H9 (cell line): ENCODE data around the gene GRID1. TPM values are rescaled to one million over a fixed set of nuclear protein-coding genes. Genes with fewer than 3 reads are reported as not detected.

ENCODE experiments used
- DNase-seq: peaks from one replicate; pipeline ENCODE4 v3.0.0-alpha.2; 2017
- H2AFZ ChIP-seq: one replicate; pipeline ENCODE4 v1.6.1; 2013; ENCODE audit warnings: mild to moderate bottlenecking, low read length, control low read depth, moderate library complexity
- H2AK5ac ChIP-seq: 2 replicates; pipeline ENCODE4 v1.6.1; 2013; ENCODE audit warnings: low read length, control low read depth, mixed read lengths; ENCODE audit not compliant: insufficient read length
- H2BK120ac ChIP-seq: one replicate; pipeline ENCODE4 v1.6.1; 2013; ENCODE audit warnings: low read depth, mild to moderate bottlenecking, low read length, control low read depth, inconsistent platforms; ENCODE audit not compliant: poor library complexity, severe bottlenecking
- H2BK12ac ChIP-seq: 2 replicates; pipeline ENCODE4 v1.6.1; 2013; ENCODE audit warnings: low read length, control low read depth, mixed read lengths, low read depth; ENCODE audit not compliant: insufficient read length
- H2BK15ac ChIP-seq: 2 replicates; pipeline ENCODE4 v1.6.1; 2013; ENCODE audit warnings: low read depth, low read length, control low read depth
- H2BK20ac ChIP-seq: one replicate; pipeline ENCODE4 v1.6.1; 2013; ENCODE audit warnings: low read depth, mild to moderate bottlenecking, low read length, control low read depth, inconsistent platforms; ENCODE audit not compliant: poor library complexity, severe bottlenecking
- H2BK5ac ChIP-seq: 2 replicates; pipeline ENCODE4 v1.6.1; 2013; ENCODE audit warnings: low read length, control low read depth, mixed read lengths; ENCODE audit not compliant: insufficient read length
- H3K14ac ChIP-seq: 2 replicates; pipeline ENCODE4 v1.6.1; 2013; ENCODE audit warnings: low read length, control low read depth; ENCODE audit not compliant: insufficient read depth
- H3K18ac ChIP-seq: 2 replicates; pipeline ENCODE4 v1.6.1; 2013; ENCODE audit warnings: low read depth, mild to moderate bottlenecking, mixed read lengths, low read length, control low read depth; ENCODE audit not compliant: insufficient read length
- H3K23ac ChIP-seq: 2 replicates; pipeline ENCODE4 v1.6.1; 2013; ENCODE audit warnings: low read length, control low read depth, mixed read lengths, low read depth; ENCODE audit not compliant: insufficient read length
- H3K23me2 ChIP-seq: 2 replicates; pipeline ENCODE4 v1.6.1; 2013; ENCODE audit warnings: low read depth, mild to moderate bottlenecking, mixed read lengths, low read length, control low read depth; ENCODE audit not compliant: insufficient read length, poor library complexity, severe bottlenecking
- H3K27ac ChIP-seq: 2 replicates; pipeline ENCODE4 v1.5.1; 2013; ENCODE audit warnings: low read length, control low read depth, mixed read lengths, low read depth; ENCODE audit not compliant: insufficient read length
- H3K27me3 ChIP-seq: 2 replicates; pipeline ENCODE4 v1.6.1; 2013; ENCODE audit warnings: low read length, control low read depth, inconsistent platforms; ENCODE audit not compliant: insufficient read depth
- H3K4ac ChIP-seq: 2 replicates; pipeline ENCODE4 v1.6.1; 2013; ENCODE audit warnings: low read depth, mild to moderate bottlenecking, control low read depth, inconsistent platforms, low read length, moderate library complexity
- H3K4me1 ChIP-seq: 2 replicates; pipeline ENCODE4 v1.6.1; 2013; ENCODE audit warnings: low read length, control low read depth, inconsistent platforms; ENCODE audit not compliant: insufficient read depth
- H3K4me2 ChIP-seq: 2 replicates; pipeline ENCODE4 v1.6.1; 2013; ENCODE audit warnings: low read length, control low read depth, mixed read lengths; ENCODE audit not compliant: insufficient read length, insufficient read depth
- H3K56ac ChIP-seq: 2 replicates; pipeline ENCODE4 v1.6.1; 2013; ENCODE audit warnings: low read depth, mild to moderate bottlenecking, mixed read lengths, low read length, control low read depth; ENCODE audit not compliant: insufficient read length
- H3K79me1 ChIP-seq: 2 replicates; pipeline ENCODE4 v1.6.1; 2013; ENCODE audit warnings: low read depth, mild to moderate bottlenecking, moderate library complexity, low read length, control low read depth, inconsistent platforms; ENCODE audit not compliant: insufficient read depth, poor library complexity, severe bottlenecking
- H3K79me2 ChIP-seq: 2 replicates; pipeline ENCODE4 v1.6.1; 2013; ENCODE audit warnings: low read length, control low read depth, inconsistent platforms; ENCODE audit not compliant: insufficient read depth
- H3K9ac ChIP-seq: 2 replicates; pipeline ENCODE4 v1.6.1; 2013; ENCODE audit warnings: low read length, control low read depth, mixed read lengths; ENCODE audit not compliant: insufficient read length; ENCODE audit errors: extremely low read depth
- H3K9me3 ChIP-seq: one replicate; pipeline ENCODE4 v1.6.1; 2013; ENCODE audit warnings: low read depth, low read length, inconsistent platforms; ENCODE audit not compliant: control insufficient read depth
- H3T11ph ChIP-seq: one replicate; pipeline ENCODE4 v1.6.1; 2013; ENCODE audit warnings: mild to moderate bottlenecking, low read length, control low read depth, inconsistent platforms
- H4K20me1 ChIP-seq: one replicate; pipeline ENCODE4 v1.6.1; 2013; ENCODE audit not compliant: control insufficient read depth, insufficient read length, insufficient read depth
- H4K5ac ChIP-seq: 2 replicates; pipeline ENCODE4 v1.6.1; 2013; ENCODE audit warnings: low read depth, mild to moderate bottlenecking, mixed read lengths, low read length, control low read depth; ENCODE audit not compliant: insufficient read length
- H4K8ac ChIP-seq: replicated peaks from 2 replicates; pipeline ENCODE4 v1.6.1; 2013; ENCODE audit warnings: low read length, control low read depth, mixed read lengths, low read depth; ENCODE audit not compliant: insufficient read length
- H4K91ac ChIP-seq: 2 replicates; pipeline ENCODE4 v1.6.1; 2013; ENCODE audit warnings: low read depth, mild to moderate bottlenecking, moderate library complexity, mixed read lengths, low read length, control low read depth; ENCODE audit not compliant: insufficient read length
- H3K27ac Mint-ChIP-seq, 3 experiments: 2 replicates in 2 of 3; 3 replicates in 1 of 3; pipeline ENCODE4 v1.8.0; 2020 to 2021; ENCODE audit warnings: mixed read lengths in 3 of 3, mild to moderate bottlenecking in 1 of 3, moderate library complexity in 1 of 3
- H3K27me3 Mint-ChIP-seq: 2 replicates; pipeline ENCODE4 v1.8.0; 2021; ENCODE audit warnings: low read depth, mild to moderate bottlenecking, moderate library complexity, mixed read lengths
- H3K36me3 Mint-ChIP-seq, 3 experiments: 2 replicates in 2 of 3; 3 replicates in 1 of 3; pipeline ENCODE4 v1.8.0; 2020 to 2021; ENCODE audit warnings: low read depth in 3 of 3, mixed read lengths in 3 of 3; ENCODE audit not compliant: insufficient read depth in 1 of 3
- H3K4me1 Mint-ChIP-seq, 2 experiments: 2 replicates each; pipeline ENCODE4 v1.8.0; 2020; ENCODE audit warnings: mixed read lengths in 2 of 2
- H3K4me3 Mint-ChIP-seq, 2 experiments: 2 replicates in 1 of 2; 3 replicates in 1 of 2; pipeline ENCODE4 v1.8.0; 2020 to 2021; ENCODE audit warnings: mild to moderate bottlenecking in 2 of 2, mixed read lengths in 2 of 2, moderate library complexity in 1 of 2
- H3K9me3 Mint-ChIP-seq, 2 experiments: 2 replicates in 1 of 2; 3 replicates in 1 of 2; pipeline ENCODE4 v1.8.0; 2020; ENCODE audit warnings: mild to moderate bottlenecking in 2 of 2, mixed read lengths in 2 of 2, moderate library complexity in 1 of 2
- WGBS: extraction: QIAGEN DNeasy Blood & Tissue Kit; methylation state at CpG from one replicate; pipeline ENCODE4 v1.1.7; 2013; ENCODE audit warnings: missing lambda C conversion rate, low lambda C conversion rate, mixed read lengths; ENCODE audit not compliant: insufficient read length; ENCODE audit errors: extremely low coverage; 5-methylcytosine and 5-hydroxymethylcytosine counted together
- total RNA-seq: library from RNA; stranded (reverse); gene quantifications from 2 replicates; pipeline ENCODE4 v1.2.1, GENCODE V29; 2021
- TF ChIP-seq, protein P1 (sequence below): fragments of 200-600 bp; sonication (generic); conservative IDR thresholded peaks from 3 replicates; pipeline ENCODE4 v1.8.0; 2021; ENCODE audit warnings: antibody characterized with exemption, mild to moderate bottlenecking

Gene GRID1
- total RNA-seq, 1 experiment from 2014 or later, result 0.35 TPM

DNA sequence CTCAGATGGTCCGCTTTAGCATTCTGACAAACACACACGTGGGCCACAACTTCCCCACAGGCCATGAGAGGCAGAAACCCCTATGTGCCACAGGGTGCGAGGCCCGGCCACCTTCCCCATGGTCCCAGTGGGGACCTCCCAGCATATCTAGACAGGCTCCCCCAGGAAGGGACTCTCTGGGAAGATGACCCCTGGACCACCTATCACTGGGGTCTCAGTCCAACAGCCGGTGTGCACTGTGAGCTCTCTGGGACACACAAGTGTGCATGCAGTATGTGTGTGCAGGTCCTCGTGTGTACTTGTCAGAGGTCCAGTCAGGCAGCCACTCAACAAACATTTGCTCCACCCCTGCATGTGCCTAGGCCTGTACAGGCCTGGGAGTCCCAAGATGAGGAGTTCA lies 18.7 kb downstream of the GRID1 start:
- Mint-ChIP-seq H3K27ac (no peak overlapping the region), H3K9me3 (no peaks in the 10 kb centered on the region; a peak in 2 of 5 replicates)

More for the DNA sequence above, 18.7 kb downstream of the GRID1 start:
- Histone ChIP-seq H3K27ac (no peak overlapping the region), H3K27me3 (no peaks in the 10 kb centered on the region), H3K79me2 (no peaks in the 10 kb centered on the region), H3K14ac (no peak overlapping the region), H3K4me2 (no peak overlapping the region), H3K9ac (no peak overlapping the region), H3K18ac (no peak overlapping the region), H4K91ac (no peak overlapping the region), H2AFZ (no peak overlapping the region), H3K79me1 (no peaks in the 10 kb centered on the region), H3K23me2 (no peaks in the 10 kb centered on the region), H2AK5ac (no peak overlapping the region), H4K20me1 (no peaks in the 10 kb centered on the region), H2BK15ac (no peak overlapping the region), H2BK5ac (no peak overlapping the region), H2BK20ac (no peak overlapping the region), H4K8ac (no peak overlapping the region), H3K56ac (no peak overlapping the region), H2BK12ac (no peak overlapping the region), H2BK120ac (no peak overlapping the region), H3K9me3 (no peaks in the 10 kb centered on the region), H3T11ph (no peak overlapping the region), H4K5ac (no peak overlapping the region), H3K4ac (no peak overlapping the region), H3K4me1 (no peaks in the 10 kb centered on the region), H3K23ac (no peak overlapping the region)
- H3K4me1 Mint-ChIP-seq, result peaks cover 10 to 12% of the 10 kb centered on the region in 2 experiments
- DNase-seq, result no peak
- H3K27me3 Mint-ChIP-seq, result peaks cover 21% of the 10 kb centered on the region
- no CpG with 5 or more reads among the region's 6 CpGs for WGBS
- H3K4me3 Mint-ChIP-seq, result no peak overlapping the region
- TF ChIP-seq, protein P1, sequence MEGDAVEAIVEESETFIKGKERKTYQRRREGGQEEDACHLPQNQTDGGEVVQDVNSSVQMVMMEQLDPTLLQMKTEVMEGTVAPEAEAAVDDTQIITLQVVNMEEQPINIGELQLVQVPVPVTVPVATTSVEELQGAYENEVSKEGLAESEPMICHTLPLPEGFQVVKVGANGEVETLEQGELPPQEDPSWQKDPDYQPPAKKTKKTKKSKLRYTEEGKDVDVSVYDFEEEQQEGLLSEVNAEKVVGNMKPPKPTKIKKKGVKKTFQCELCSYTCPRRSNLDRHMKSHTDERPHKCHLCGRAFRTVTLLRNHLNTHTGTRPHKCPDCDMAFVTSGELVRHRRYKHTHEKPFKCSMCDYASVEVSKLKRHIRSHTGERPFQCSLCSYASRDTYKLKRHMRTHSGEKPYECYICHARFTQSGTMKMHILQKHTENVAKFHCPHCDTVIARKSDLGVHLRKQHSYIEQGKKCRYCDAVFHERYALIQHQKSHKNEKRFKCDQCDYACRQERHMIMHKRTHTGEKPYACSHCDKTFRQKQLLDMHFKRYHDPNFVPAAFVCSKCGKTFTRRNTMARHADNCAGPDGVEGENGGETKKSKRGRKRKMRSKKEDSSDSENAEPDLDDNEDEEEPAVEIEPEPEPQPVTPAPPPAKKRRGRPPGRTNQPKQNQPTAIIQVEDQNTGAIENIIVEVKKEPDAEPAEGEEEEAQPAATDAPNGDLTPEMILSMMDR, result no peak
- H3K36me3 Mint-ChIP-seq, result no peaks in the 10 kb centered on the region; a peak in 1 of 7 replicates
